DMS114 treated with DMSO at 0.1 percent for 48 hours (cell line): ENCODE measurements around the gene CBY1.
"Not testable (repeated sequence)": the region's sequence is repeated elsewhere in the genome, so short reads cannot be mapped to it uniquely, and the experiment has no call there.

Experiments used
- DNase-seq: peaks from one replicate; lab custom pipeline; 2025; ENCODE audit not compliant: unreplicated experiment; lab: John Stamatoyannopoulos, UW

Gene CBY1

GRCh38 chr22:38656256-38657044, at the start of gene CBY1, which contains the start of gene FAM227A:
TSS of gene CBY1 (plus strand) at chr22:38656638. CDS start at chr22:38668055, 11,417 bp downstream.
TSS of gene FAM227A (minus strand) at chr22:38656392. CDS start at chr22:38650168, 6,224 bp downstream.
- peak; percentile 83 for DNase-seq

GRCh38 chr22:38607680-38608079, 48.8 kb upstream of the CBY1 start:
- no peak for DNase-seq

- DNase-seq, result no peak
Measured at GRCh38 chr22:38608992-38609750, 47.3 kb upstream of the CBY1 start.

GRCh38 chr22:38610234-38610633, 46.2 kb upstream of the CBY1 start:
- no peak for DNase-seq

GRCh38 chr22:38611559-38611958, 44.9 kb upstream of the CBY1 start:
- no peak for DNase-seq

- no peak for DNase-seq
Measured at GRCh38 chr22:38612217-38613006, 44.0 kb upstream of the CBY1 start.

- no peak for DNase-seq
Measured at GRCh38 chr22:38613588-38613987, 42.9 kb upstream of the CBY1 start.

GRCh38 chr22:38614332-38615063, 41.9 kb upstream of the CBY1 start:
- DNase-seq, result no peak

- DNase-seq, result not testable (repeated sequence)
Measured at GRCh38 chr22:38615064-38615405, 41.4 kb upstream of the CBY1 start.

GRCh38 chr22:38618258-38618657, 38.2 kb upstream of the CBY1 start:
- no peak for DNase-seq

- no peak for DNase-seq
Measured at GRCh38 chr22:38618682-38619081, 37.8 kb upstream of the CBY1 start.

- no peak for DNase-seq
Measured at GRCh38 chr22:38623351-38623750, 33.1 kb upstream of the CBY1 start.

- DNase-seq, result no peak
Measured at GRCh38 chr22:38628444-38628843, 28.0 kb upstream of the CBY1 start.

- DNase-seq, result no peak
Measured at GRCh38 chr22:38629108-38629507, 27.3 kb upstream of the CBY1 start.

GRCh38 chr22:38631724-38632123, 24.7 kb upstream of the CBY1 start:
- no peak for DNase-seq

- no peak for DNase-seq
Measured at GRCh38 chr22:38632528-38632927, 23.9 kb upstream of the CBY1 start.

GRCh38 chr22:38638216-38638615, 18.2 kb upstream of the CBY1 start:
- DNase-seq, result no peak

- DNase-seq, result no peak
Measured at GRCh38 chr22:38638728-38639127, 17.7 kb upstream of the CBY1 start.

GRCh38 chr22:38641476-38642040, 14.9 kb upstream of the CBY1 start:
- DNase-seq, result no peak

GRCh38 chr22:38644245-38644644, 12.2 kb upstream of the CBY1 start:
- DNase-seq, result not testable (repeated sequence)
